ENCODE measurements around the gene ERC1.
"Not testable (repeated sequence)": the region's sequence is repeated elsewhere in the genome, so short reads cannot be mapped to it uniquely, and the experiment has no call there.

Gene ERC1

GRCh38 chr12:1284611-1285010 lies 293.6 kb downstream of the ERC1 start:
- DNase-seq (ENCODE audit: low read depth in 2 of 2), result no peak

DNA sequence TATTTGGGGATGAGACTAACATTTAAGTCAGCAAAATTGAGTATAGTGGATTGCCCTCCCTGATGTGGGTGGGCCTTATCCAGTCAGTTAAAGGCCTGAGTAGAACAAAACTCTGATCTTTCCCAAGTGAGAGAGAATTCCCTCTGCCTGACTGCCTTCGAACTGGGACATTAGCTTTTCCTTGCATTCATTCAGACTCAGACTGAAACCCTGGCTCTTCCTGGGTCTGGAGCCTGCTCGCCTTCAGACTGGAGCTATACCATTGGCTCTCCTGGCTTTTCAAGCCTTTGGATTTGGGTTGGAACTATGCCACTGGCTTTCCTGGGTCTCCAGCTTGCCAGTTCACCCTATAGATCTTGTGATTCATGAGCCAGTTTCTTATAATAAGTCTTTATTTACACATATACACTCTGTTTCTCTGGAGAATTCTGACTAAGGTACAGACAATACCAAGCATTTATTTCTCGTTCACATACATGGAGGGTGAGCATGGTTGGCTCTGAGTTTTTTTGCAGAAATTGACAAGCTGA lies 296.5 kb downstream of the ERC1 start:
- no peak for DNase-seq (ENCODE audit: low read depth in 2 of 2)

GRCh38 chr12:1288333-1288732 lies 297.3 kb downstream of the ERC1 start:
- no peak for DNase-seq (ENCODE audit: low read depth in 2 of 2)

DNA sequence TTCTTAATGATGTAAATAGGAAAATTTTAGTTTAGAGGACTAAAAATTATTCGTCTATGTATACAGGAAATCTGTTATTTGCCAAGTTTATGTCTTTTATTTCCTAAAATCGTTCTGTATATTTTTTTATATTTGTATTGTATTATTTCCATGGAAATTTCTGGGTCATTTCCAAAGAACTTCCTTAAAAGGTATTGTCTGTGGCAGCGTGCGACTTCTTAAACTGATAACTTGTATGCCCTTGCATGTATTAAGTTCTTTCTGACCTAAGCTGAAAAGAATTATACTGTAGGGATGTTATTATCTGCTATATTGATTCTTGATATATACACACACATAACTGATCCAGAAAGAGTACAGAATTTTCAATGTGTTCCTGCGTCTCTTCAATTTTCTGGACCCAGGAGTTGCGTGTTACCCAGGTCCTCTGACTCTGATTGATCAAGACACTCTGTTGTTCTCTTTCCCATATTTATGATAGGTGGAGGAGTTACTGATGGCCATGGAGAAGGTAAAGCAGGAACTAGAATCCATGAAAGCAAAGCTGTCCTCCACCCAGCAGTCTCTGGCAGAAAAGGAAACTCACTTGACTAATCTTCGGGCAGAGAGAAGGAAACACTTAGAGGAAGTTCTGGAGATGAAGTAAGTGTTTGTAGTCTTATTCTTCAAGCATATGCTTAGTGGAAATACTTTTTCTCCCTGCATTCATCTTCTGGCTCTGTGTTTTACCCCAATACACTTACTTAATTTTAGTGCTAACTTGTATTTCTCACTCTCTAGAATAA lies 298.5 kb downstream of the ERC1 start:
- no peak for DNase-seq (ENCODE audit: low read depth in 2 of 2)

GRCh38 chr12:1290716-1291115 lies 299.7 kb downstream of the ERC1 start:
- no peak for DNase-seq (ENCODE audit: low read depth in 2 of 2)

DNA sequence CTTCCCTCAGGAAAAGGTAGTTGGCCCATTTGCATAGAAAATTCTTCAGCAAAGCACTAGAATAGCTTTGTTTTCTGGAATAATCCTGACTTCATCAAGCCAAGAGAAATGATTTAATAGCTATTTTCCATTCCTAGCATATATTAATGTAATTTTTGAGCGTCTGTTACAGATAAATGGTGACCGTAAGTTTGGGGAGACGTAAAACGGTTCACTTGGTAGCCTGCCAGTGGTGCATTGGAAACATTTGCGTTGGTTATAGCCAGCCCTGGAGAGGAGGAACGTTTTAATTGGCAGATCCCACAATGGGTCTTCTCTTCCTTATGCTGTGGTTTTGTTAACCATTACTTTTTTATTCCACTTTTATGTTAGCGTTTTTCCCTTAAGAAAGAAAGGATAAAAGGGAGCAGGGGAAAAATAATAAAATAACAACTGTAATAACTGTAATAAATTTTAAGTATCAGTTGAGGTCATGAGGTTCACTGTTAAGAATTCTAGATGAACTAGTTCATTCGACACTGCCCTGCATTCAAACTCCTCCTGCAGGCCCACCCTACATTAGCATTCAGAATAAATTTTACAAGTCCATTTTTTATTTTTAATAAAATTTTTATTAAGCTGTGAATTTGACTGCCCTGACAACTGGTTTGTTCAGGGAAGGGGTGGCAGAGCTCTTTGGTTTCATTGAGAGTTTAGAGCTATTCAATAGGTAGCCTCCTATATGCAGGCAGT lies 300.7 kb downstream of the ERC1 start:
- DNase-seq (ENCODE audit: low read depth in 2 of 2), result no peak

- DNase-seq (ENCODE audit: low read depth in 2 of 2), result no peak
These were observed 302.9 kb downstream of the ERC1 start for GRCh38 chr12:1293901-1294300.

- DNase-seq (ENCODE audit: low read depth in 2 of 2), result no peak
These were observed 306.2 kb downstream of the ERC1 start for GRCh38 chr12:1297206-1297605.

- DNase-seq (ENCODE audit: low read depth in 2 of 2), result no peak
These were observed 306.7 kb downstream of the ERC1 start for GRCh38 chr12:1297639-1298175.

DNA sequence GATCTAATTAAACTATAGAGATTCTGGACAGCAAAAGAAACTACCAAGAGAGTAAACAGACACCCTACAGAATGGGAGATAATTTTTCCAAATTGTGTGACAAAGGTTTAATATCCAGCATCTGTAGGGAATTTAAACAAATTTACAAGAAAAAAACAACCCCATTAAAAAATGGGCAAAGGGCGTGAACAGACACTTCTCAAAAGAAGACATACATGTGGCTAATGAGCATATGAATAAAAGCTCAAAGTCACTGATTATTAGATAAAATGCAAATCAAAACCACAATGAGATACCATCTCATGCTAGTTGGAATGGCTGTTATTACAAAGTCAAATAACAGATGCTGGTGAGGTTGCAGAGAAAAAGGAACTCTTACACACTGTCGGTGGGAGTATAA lies 309.4 kb downstream of the ERC1 start:
- no peak for DNase-seq (ENCODE audit: low read depth in 2 of 2)

- no peak for DNase-seq (ENCODE audit: low read depth in 2 of 2)
These were observed 311.3 kb downstream of the ERC1 start for GRCh38 chr12:1302201-1302870.

DNA sequence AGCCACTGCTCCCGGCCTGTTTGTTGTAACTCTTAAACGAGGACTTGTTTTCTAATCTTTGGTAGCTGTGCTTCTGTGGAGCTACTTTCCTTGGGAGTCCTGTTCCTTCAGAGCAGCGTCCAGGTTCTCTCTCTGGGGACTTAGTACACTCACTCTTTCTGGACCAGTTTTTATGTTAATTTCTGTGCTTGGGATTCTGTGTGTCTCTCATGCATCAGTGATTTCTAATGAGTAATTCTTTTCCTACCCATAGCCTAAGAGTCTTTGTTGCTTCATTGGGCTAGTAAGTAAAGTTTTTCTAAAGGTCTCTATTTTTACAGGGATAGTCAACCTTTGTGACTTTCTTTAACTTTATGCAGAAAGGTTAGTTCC lies 314.0 kb downstream of the ERC1 start:
- DNase-seq (ENCODE audit: low read depth in 2 of 2), result no peak

GRCh38 chr12:1305791-1306500 lies 314.9 kb downstream of the ERC1 start:
- DNase-seq (ENCODE audit: low read depth in 2 of 2), result no peak

GRCh38 chr12:1306817-1307216 lies 315.8 kb downstream of the ERC1 start:
- DNase-seq (ENCODE audit: low read depth in 2 of 2), result no peak

DNA sequence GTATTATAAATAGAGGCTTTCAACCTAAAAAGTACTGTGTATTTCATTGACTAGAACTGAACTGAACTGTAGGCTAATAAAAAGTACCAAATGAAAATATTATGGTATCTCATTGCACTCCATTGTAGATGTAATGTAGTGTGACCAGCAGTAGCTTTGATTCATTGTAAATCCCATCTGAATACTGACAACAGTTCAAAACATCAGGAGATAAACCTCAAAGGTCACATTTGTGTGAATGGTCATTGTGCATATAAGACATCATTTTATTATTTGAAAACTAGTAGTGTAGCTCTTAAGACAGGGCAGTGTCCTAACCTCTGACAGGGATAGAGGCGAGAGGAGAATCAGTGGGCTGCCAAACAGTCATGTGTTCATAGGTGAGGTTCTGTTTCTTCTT lies 316.8 kb downstream of the ERC1 start:
- no peak for DNase-seq (ENCODE audit: low read depth in 2 of 2)

DNA sequence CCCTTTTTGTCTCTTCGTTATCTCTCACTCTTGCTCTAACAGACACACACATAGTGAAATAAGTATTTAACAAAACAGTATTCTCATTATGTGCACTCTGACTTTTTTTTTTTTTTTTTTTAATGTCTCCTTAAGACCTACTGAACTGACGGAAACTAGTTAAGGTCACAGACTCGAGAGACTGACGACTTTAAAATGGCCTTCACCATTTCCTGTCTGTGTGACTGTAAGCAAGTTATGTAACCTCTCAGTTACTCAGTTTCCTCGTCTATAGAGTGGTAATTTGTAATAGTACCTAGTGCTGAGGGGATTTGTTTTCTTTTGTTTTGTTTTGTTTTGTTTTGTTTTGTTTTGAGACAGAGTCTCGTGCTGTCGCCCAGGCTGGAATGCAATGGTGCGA lies 318.6 kb downstream of the ERC1 start:
- no peak for DNase-seq (ENCODE audit: low read depth in 2 of 2)

GRCh38 chr12:1310653-1311052 lies 319.6 kb downstream of the ERC1 start:
- DNase-seq (ENCODE audit: low read depth in 2 of 2), result no peak

GRCh38 chr12:1311145-1311544 lies 320.1 kb downstream of the ERC1 start:
- no peak for DNase-seq (ENCODE audit: low read depth in 2 of 2)

- no peak for DNase-seq (ENCODE audit: low read depth in 2 of 2)
These were observed 322.9 kb downstream of the ERC1 start for GRCh38 chr12:1313906-1314305.

DNA sequence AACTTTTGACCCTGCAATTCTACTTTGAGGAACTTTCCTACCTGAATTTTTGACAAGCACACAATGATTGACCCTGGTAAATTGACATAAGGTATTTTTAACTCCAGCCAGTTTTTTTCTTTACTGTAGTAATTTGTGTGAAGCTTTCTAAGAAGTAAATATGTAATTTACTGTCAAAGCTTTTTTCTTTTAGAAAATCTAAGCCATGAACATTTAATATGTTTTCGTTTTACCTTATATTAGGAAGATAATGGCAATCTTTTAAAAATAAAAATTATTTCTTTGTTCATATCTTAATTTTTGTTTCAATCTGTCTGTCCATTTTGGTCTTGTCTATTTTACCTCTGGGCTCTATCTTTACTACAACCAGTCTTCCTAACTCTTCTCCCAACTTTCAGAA lies 323.5 kb downstream of the ERC1 start:
- DNase-seq (ENCODE audit: low read depth in 2 of 2), result no peak

- not testable (repeated sequence) for DNase-seq (ENCODE audit: low read depth in 2 of 2)
These were observed 326.0 kb downstream of the ERC1 start for GRCh38 chr12:1316991-1317390.
